ENCODE results near the gene SUSD1. TPM values are rescaled to one million over a fixed set of nuclear protein-coding genes. Genes with fewer than 3 reads are reported as not detected.

Gene SUSD1
- total and polyA plus RNA-seq, 2 of the 13 experiments (the other 11 are each of a cell fraction or from before 2014, with no cell fraction given) = 25.9 to 32.3 TPM

GRCh38 chr9:112119225-112120029 is 55.7 kb downstream of the SUSD1 start (continued):
- TF ChIP-seq ZNF614 (CRISPR knock-in tag; IDR thresholded peaks at IDR 0.05; ENCODE audit: borderline replicate concordance) = peak; percentile 69; the same call in 1 of the 2 replicates
- TF ChIP-seq THAP11 (CRISPR knock-in tag; IDR thresholded peaks at IDR 0.05) = peak; percentile 64; the same call in 1 of the 2 replicates
- peak; percentile 38; the same call in 1 of the 2 replicates for TF ChIP-seq ZNF264 (CRISPR knock-in tag; IDR thresholded peaks at IDR 0.05)
- TF ChIP-seq MEIS1 (CRISPR knock-in tag; IDR thresholded peaks at IDR 0.05; ENCODE audit: borderline replicate concordance) = peak; percentile 61; the same call in 1 of the 2 replicates
- peak; percentile 91 for TF ChIP-seq ZNF768 (CRISPR knock-in tag; IDR thresholded peaks at IDR 0.05)
- no peak for TF ChIP-seq TRIM22 (IDR thresholded peaks at IDR 0.05)
- TF ChIP-seq EED (CRISPR knock-in tag; IDR thresholded peaks at IDR 0.05) = no peak
- TF ChIP-seq ZNF124 (CRISPR knock-in tag; IDR thresholded peaks at IDR 0.05) = peak; percentile 87
- TF ChIP-seq JUNB (CRISPR knock-in tag; IDR thresholded peaks at IDR 0.05; ENCODE audit: borderline replicate concordance) = no peak
- TF ChIP-seq ZNF18 (CRISPR knock-in tag; IDR thresholded peaks at IDR 0.05; ENCODE audit: insufficient replicate concordance) = peak; percentile 81
- TF ChIP-seq ZKSCAN1 (IDR thresholded peaks at IDR 0.05; ENCODE audit: low read length) = peak; percentile 31; the same call in 1 of the 2 replicates
- TF ChIP-seq KMT2B (CRISPR knock-in tag; IDR thresholded peaks at IDR 0.05) = 0 out of 2 replicates have a peak, but pooled peaks have one; percentile 16
- peak; percentile 42; the same call in 1 of the 2 replicates for TF ChIP-seq YEATS4 (CRISPR knock-in tag; IDR thresholded peaks at IDR 0.05; ENCODE audit: borderline replicate concordance)
- TF ChIP-seq, protein P1, sequence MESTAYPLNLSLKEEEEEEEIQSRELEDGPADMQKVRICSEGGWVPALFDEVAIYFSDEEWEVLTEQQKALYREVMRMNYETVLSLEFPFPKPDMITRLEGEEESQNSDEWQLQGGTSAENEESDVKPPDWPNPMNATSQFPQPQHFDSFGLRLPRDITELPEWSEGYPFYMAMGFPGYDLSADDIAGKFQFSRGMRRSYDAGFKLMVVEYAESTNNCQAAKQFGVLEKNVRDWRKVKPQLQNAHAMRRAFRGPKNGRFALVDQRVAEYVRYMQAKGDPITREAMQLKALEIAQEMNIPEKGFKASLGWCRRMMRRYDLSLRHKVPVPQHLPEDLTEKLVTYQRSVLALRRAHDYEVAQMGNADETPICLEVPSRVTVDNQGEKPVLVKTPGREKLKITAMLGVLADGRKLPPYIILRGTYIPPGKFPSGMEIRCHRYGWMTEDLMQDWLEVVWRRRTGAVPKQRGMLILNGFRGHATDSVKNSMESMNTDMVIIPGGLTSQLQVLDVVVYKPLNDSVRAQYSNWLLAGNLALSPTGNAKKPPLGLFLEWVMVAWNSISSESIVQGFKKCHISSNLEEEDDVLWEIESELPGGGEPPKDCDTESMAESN (CRISPR knock-in tag; conservative IDR thresholded peaks at IDR 0.05) = 0 out of 2 replicates have a peak, but pooled peaks have one; percentile 47
- TF ChIP-seq CREM (IDR thresholded peaks at IDR 0.05) = peak; percentile 80
- TF ChIP-seq CREM (CRISPR knock-in tag; IDR thresholded peaks at IDR 0.05) = no peak
- peak; percentile 91 for TF ChIP-seq ZNF205 (CRISPR knock-in tag; IDR thresholded peaks at IDR 0.05)
- TF ChIP-seq ZNF557 (CRISPR knock-in tag; IDR thresholded peaks at IDR 0.05) = 0 out of 2 replicates have a peak, but pooled peaks have one; percentile 70
- TF ChIP-seq ZNF839 (CRISPR knock-in tag; IDR thresholded peaks at IDR 0.05; ENCODE audit: borderline replicate concordance) = no peak
- TF ChIP-seq KLF16 (CRISPR knock-in tag; IDR thresholded peaks at IDR 0.05) = peak in 1 of 2 experiments; percentile 83; a peak in 2 of 4 replicates
- peak; percentile 14 to 96; a peak in 3 of 4 replicates for TF ChIP-seq EP300 (IDR thresholded peaks at IDR 0.05; ENCODE audit: low read depth in 2 of 2, low read length in 2 of 2)
- TF ChIP-seq EP300 (CRISPR knock-in tag; IDR thresholded peaks at IDR 0.05; ENCODE audit: borderline replicate concordance) = peak; percentile 61
- TF ChIP-seq FOXP1 (IDR thresholded peaks at IDR 0.05) = peak; percentile 29; the same call in 1 of the 2 replicates
- TF ChIP-seq FOXP1 (CRISPR knock-in tag; IDR thresholded peaks at IDR 0.05) = peak; percentile 81

All from HepG2 (cell line).